ENCODE results near the gene MFSD1.
A peak's percentile ranks its signal among the peaks of the same experiment; 100 is the strongest.

MFSD1 gene

GRCh38 chr3:158801696-158802408, at the start of gene MFSD1:
Gene MFSD1, plus strand, starts transcription at chr3:158802054. Its CDS starts 99 bp downstream, at chr3:158802153.
- peak; percentile 78 to 84 for DNase-seq

- no peak for DNase-seq
Observed at GRCh38 chr3:158753854-158754253, 48.0 kb upstream of the MFSD1 start.

GRCh38 chr3:158755421-158755820, 46.4 kb upstream of the MFSD1 start:
- DNase-seq: no peak

GRCh38 chr3:158761350-158761749, 40.5 kb upstream of the MFSD1 start:
- no peak for DNase-seq

- no peak for DNase-seq
Observed at GRCh38 chr3:158762701-158763100, 39.2 kb upstream of the MFSD1 start.

- no peak for DNase-seq
Observed at GRCh38 chr3:158763421-158763820, 38.4 kb upstream of the MFSD1 start.

GRCh38 chr3:158765518-158766205, 36.2 kb upstream of the MFSD1 start:
- DNase-seq: no peak

- no peak for DNase-seq
Observed at GRCh38 chr3:158766364-158766763, 35.5 kb upstream of the MFSD1 start.

GRCh38 chr3:158768361-158768787, 33.5 kb upstream of the MFSD1 start:
- DNase-seq: no peak

GRCh38 chr3:158768881-158769543, 32.8 kb upstream of the MFSD1 start:
- no peak for DNase-seq

- no peak for DNase-seq
Observed at GRCh38 chr3:158769549-158769948, 32.3 kb upstream of the MFSD1 start.

- DNase-seq: no peak
Observed at GRCh38 chr3:158769952-158770740, 31.7 kb upstream of the MFSD1 start.

GRCh38 chr3:158770741-158771350, 31.0 kb upstream of the MFSD1 start:
- DNase-seq: no peak

GRCh38 chr3:158771577-158771976, 30.3 kb upstream of the MFSD1 start:
- no peak for DNase-seq

GRCh38 chr3:158771982-158772381, 29.9 kb upstream of the MFSD1 start:
- no peak for DNase-seq

- no peak for DNase-seq
Observed at GRCh38 chr3:158773166-158773565, 28.7 kb upstream of the MFSD1 start.

- no peak for DNase-seq
Observed at GRCh38 chr3:158773845-158774830, 27.7 kb upstream of the MFSD1 start.

- no peak for DNase-seq
Observed at GRCh38 chr3:158774965-158775364, 26.9 kb upstream of the MFSD1 start.

- DNase-seq: no peak
Observed at GRCh38 chr3:158775426-158776410, 26.1 kb upstream of the MFSD1 start.

- no peak for DNase-seq
Observed at GRCh38 chr3:158776531-158776930, 25.3 kb upstream of the MFSD1 start.
